Liver (tissue), 9 donors: ENCODE results near the gene NIBAN1. TPM values are rescaled to one million over a fixed set of nuclear protein-coding genes. Genes with fewer than 3 reads are reported as not detected.

Experiments
- DNase-seq: peaks from one replicate; pipeline ENCODE4 v3.0.0-alpha.2; 2017; ENCODE audit warnings: low spot score
- H3K27ac ChIP-seq, 2 donors: one replicate each; pipeline ENCODE4 v1.7.0; 2013; ENCODE audit warnings: inconsistent platforms in 2 of 2, low read length in 2 of 2, control low read depth in 1 of 2, low read depth in 1 of 2, mild to moderate bottlenecking in 1 of 2
- H3K27me3 ChIP-seq, 4 donors: one replicate each; pipeline versions ENCODE4 v1.6.1 to v1.7.0; 2013; ENCODE audit warnings: low read length in 3 of 4, inconsistent platforms in 1 of 4, mild to moderate bottlenecking in 1 of 4, moderate library complexity in 1 of 4; ENCODE audit not compliant: control insufficient read depth in 4 of 4, insufficient read depth in 4 of 4
- H3K36me3 ChIP-seq, 4 donors: one replicate each; pipeline versions ENCODE4 v1.6.1 to v1.7.0; 2013; ENCODE audit warnings: low read length in 3 of 4, mild to moderate bottlenecking in 3 of 4, low read depth in 1 of 4, moderate library complexity in 1 of 4; ENCODE audit not compliant: control insufficient read depth in 4 of 4, insufficient read depth in 3 of 4
- H3K4me1 ChIP-seq, 4 donors: one replicate each; pipeline versions ENCODE4 v1.6.1 to v1.7.0; 2013; ENCODE audit warnings: low read length in 3 of 4, mild to moderate bottlenecking in 3 of 4, moderate library complexity in 1 of 4; ENCODE audit not compliant: control insufficient read depth in 4 of 4, insufficient read depth in 4 of 4
- H3K4me3 ChIP-seq, 3 donors: one replicate each; pipeline versions ENCODE4 v1.6.1 to v1.7.0; 2013; ENCODE audit warnings: low read length in 3 of 3, control low read depth in 1 of 3, low read depth in 1 of 3, mild to moderate bottlenecking in 1 of 3
- H3K9ac ChIP-seq, 2 donors: one replicate each; pipeline ENCODE4 v1.7.0; 2013; ENCODE audit warnings: low read length in 2 of 2, mild to moderate bottlenecking in 2 of 2, moderate library complexity in 2 of 2, control low read depth in 1 of 2, low read depth in 1 of 2
- H3K9me3 ChIP-seq, 4 donors: one replicate each; pipeline versions ENCODE4 v1.6.1 to v1.7.0; 2013; ENCODE audit warnings: low read length in 3 of 4; ENCODE audit not compliant: control insufficient read depth in 4 of 4
- ATF3 ChIP-seq: IDR thresholded peaks from 2 replicates; pipeline ENCODE4 v1.6.1; 2016; ENCODE audit warnings: antibody characterized with exemption
- CTCF ChIP-seq: fragments of 150-350 bp; IDR thresholded peaks from 2 replicates; pipeline ENCODE4 v1.5.1; 2017; ENCODE audit warnings: improper control_type of control experiment, low read depth, low read length; ENCODE audit not compliant: missing input control
- EGR1 ChIP-seq, 2 donors: IDR thresholded peaks; 2 replicates each; pipeline ENCODE4 v1.6.1; 2016 to 2018; ENCODE audit warnings: antibody characterized with exemption in 2 of 2, low read depth in 2 of 2
- FOXA1 ChIP-seq: IDR thresholded peaks from 2 replicates; pipeline ENCODE4 v1.6.1; 2016; ENCODE audit warnings: antibody characterized with exemption
- FOXA2 ChIP-seq: IDR thresholded peaks from 2 replicates; pipeline ENCODE4 v1.6.1; 2016; ENCODE audit warnings: antibody characterized with exemption
- GABPA ChIP-seq, 2 donors: IDR thresholded peaks in 1 of 2; conservative IDR thresholded peaks in 1 of 2; 2 replicates each; pipeline ENCODE4 v1.6.1; 2016; ENCODE audit warnings: antibody characterized with exemption in 2 of 2, mild to moderate bottlenecking in 1 of 2, moderate library complexity in 1 of 2
- HNF4G ChIP-seq: IDR thresholded peaks from 2 replicates; pipeline ENCODE4 v1.6.1; 2016; ENCODE audit warnings: antibody characterized with exemption
- JUND ChIP-seq, 2 donors: IDR thresholded peaks; 2 replicates each; pipeline ENCODE4 v1.6.1; 2016; ENCODE audit warnings: antibody characterized with exemption in 2 of 2
- MAX ChIP-seq: IDR thresholded peaks from 2 replicates; pipeline ENCODE4 v1.6.1; 2016; ENCODE audit warnings: antibody characterized with exemption
- NR2F2 ChIP-seq: IDR thresholded peaks from 2 replicates; pipeline ENCODE4 v1.6.1; 2016; ENCODE audit warnings: antibody characterized with exemption
- RAD21 ChIP-seq, 2 donors: IDR thresholded peaks; 2 replicates each; pipeline ENCODE4 v1.6.1; 2016; ENCODE audit warnings: antibody characterized with exemption in 2 of 2, mild to moderate bottlenecking in 2 of 2
- RXRA ChIP-seq, 2 donors: IDR thresholded peaks; 2 replicates each; pipeline ENCODE4 v1.6.1; 2017 to 2018; ENCODE audit warnings: antibody characterized with exemption in 2 of 2, mild to moderate bottlenecking in 1 of 2
- SP1 ChIP-seq: IDR thresholded peaks from 2 replicates; pipeline ENCODE4 v1.6.1; 2018; ENCODE audit warnings: antibody characterized with exemption, mild to moderate bottlenecking
- TAF1 ChIP-seq: conservative IDR thresholded peaks from 2 replicates; pipeline ENCODE4 v1.6.1; 2016; ENCODE audit warnings: antibody characterized with exemption, mild to moderate bottlenecking
- YY1 ChIP-seq: IDR thresholded peaks from 2 replicates; pipeline ENCODE4 v1.6.1; 2016; ENCODE audit warnings: antibody characterized with exemption, mild to moderate bottlenecking
- ZBTB33 ChIP-seq: IDR thresholded peaks from 2 replicates; pipeline ENCODE4 v1.6.1; 2016; ENCODE audit warnings: antibody characterized with exemption
- WGBS: extraction: QIAGEN DNeasy Blood & Tissue Kit; methylation state at CpG from one replicate; pipeline ENCODE4 v1.1.7; 2013; 5-methylcytosine and 5-hydroxymethylcytosine counted together
- polyA plus RNA-seq, 2 donors: library from polyadenylated mRNA; stranded (reverse) in 1 of 2; unstranded in 1 of 2; fragments of 200-250 nt in 1 of 2; fragments of >200 nt in 1 of 2; fragmentation: Nextera tagmentation in 1 of 2; extraction: Ambion mirVana in 1 of 2; gene quantifications; one replicate each; pipeline versions ENCODE4 v1.2.1 to v1.2.3, GENCODE V29; 2013 to 2015
- total RNA-seq, 2 donors: library from RNA; depleted of rRNA; stranded (reverse); fragments of >200 nt; gene quantifications; one replicate each; pipeline ENCODE4 v1.2.3, GENCODE V29; 2014
- donor health status: healthy.
- donor health status: healthy.
- donor health status: healthy.
- donor health status: healthy.
- donor health status: healthy.

The NIBAN1 gene
- total and polyA plus RNA-seq, 4 donors, result 0.50 to 5.5 (median 2.8) TPM

GRCh38 chr1:184987696-184988095 is 13.4 kb upstream of the NIBAN1 start:
- DNase-seq, result no peak
- no peaks in the 10 kb centered on the region for H3K9me3 ChIP-seq
- no peaks in the 10 kb centered on the region for H3K4me1 ChIP-seq
- H3K27ac ChIP-seq, result no peak overlapping the region
- H3K36me3 ChIP-seq, result no peaks in the 10 kb centered on the region
- TF ChIP-seq FOXA1, result no peak
- no peak for TF ChIP-seq HNF4G
- H3K4me3 ChIP-seq, result no peak overlapping the region
- WGBS, result 83% methylated on average over 1 of the region's 1 CpG
- H3K27me3 ChIP-seq, result no peaks in the 10 kb centered on the region
- H3K9ac ChIP-seq, result no peak overlapping the region

GRCh38 chr1:184986250-184986649 is 11.9 kb upstream of the NIBAN1 start:
- Histone ChIP-seq H3K9me3 (no peaks in the 10 kb centered on the region), H3K4me3 (no peak overlapping the region), H3K4me1 (no peaks in the 10 kb centered on the region), H3K27ac (no peak overlapping the region), H3K9ac (no peak overlapping the region), H3K27me3 (no peaks in the 10 kb centered on the region), H3K36me3 (no peaks in the 10 kb centered on the region)
- TF ChIP-seq SP1, result no peak
- no peak for TF ChIP-seq JUND (IDR thresholded peaks at IDR 0.05)
- peak; percentile 40 to 53 for TF ChIP-seq RAD21 (IDR thresholded peaks at IDR 0.05)
- no peak for TF ChIP-seq FOXA2
- no peak for TF ChIP-seq TAF1
- WGBS, result 36% methylated on average over 5 of the region's 5 CpGs
- DNase-seq, result no peak

- no peak overlapping the region for H3K27ac ChIP-seq
- no peak for TF ChIP-seq YY1
- peak; percentile 94 to 95 for TF ChIP-seq RAD21 (IDR thresholded peaks at IDR 0.05)
- TF ChIP-seq CTCF, result peak; percentile 84
Measured at GRCh38 chr1:184982002-184982954, 8.0 kb upstream of the NIBAN1 start.

GRCh38 chr1:184980726-184981125 is 6.4 kb upstream of the NIBAN1 start:
- no peak overlapping the region for H3K27ac ChIP-seq
- H3K36me3 ChIP-seq, result no peaks in the 10 kb centered on the region
- H3K4me1 ChIP-seq, result peaks cover 0 to 2% (median 0%) of the 10 kb centered on the region in 4 donors
- 69% methylated on average over 1 of the region's 1 CpG for WGBS
- no peaks in the 10 kb centered on the region for H3K27me3 ChIP-seq
- no peaks in the 10 kb centered on the region for H3K9me3 ChIP-seq
- no peak overlapping the region for H3K4me3 ChIP-seq
- no peak for DNase-seq
- no peak overlapping the region for H3K9ac ChIP-seq
- no peak for TF ChIP-seq YY1
- no peak for TF ChIP-seq ZBTB33
- TF ChIP-seq FOXA1, result no peak
- TF ChIP-seq RAD21 (IDR thresholded peaks at IDR 0.05), result no peak
- no peak for TF ChIP-seq RXRA (IDR thresholded peaks at IDR 0.05)
- no peak for TF ChIP-seq JUND (IDR thresholded peaks at IDR 0.05)
- TF ChIP-seq EGR1 (IDR thresholded peaks at IDR 0.05; ENCODE audit: low read depth in 2 of 2), result no peak
- no peak for TF ChIP-seq GABPA (IDR thresholded peaks at IDR 0.05 in 1 of 2, conservative IDR thresholded peaks at IDR 0.05 in 1 of 2)
- TF ChIP-seq NR2F2, result no peak
- TF ChIP-seq SP1, result no peak
- no peak for TF ChIP-seq CTCF
- TF ChIP-seq HNF4G, result no peak
- no peak for TF ChIP-seq MAX
- no peak for TF ChIP-seq ATF3
- TF ChIP-seq TAF1, result no peak

More at GRCh38 chr1:184982002-184982954, 8.0 kb upstream of the NIBAN1 start:
- Histone ChIP-seq H3K9me3 (no peaks in the 10 kb centered on the region), H3K36me3 (no peaks in the 10 kb centered on the region), H3K9ac (no peak overlapping the region), H3K4me3 (no peak overlapping the region), H3K4me1 (peaks cover 0 to 2% (median 0%) of the 10 kb centered on the region in 4 donors), H3K27me3 (no peaks in the 10 kb centered on the region)
- 49% methylated on average over 14 of the region's 14 CpGs for WGBS
- peak; percentile 69 for DNase-seq
